Astrocyte (in vitro differentiated cells and primary cell): ENCODE measurements around the gene TUB. TPM values are rescaled to one million over a fixed set of nuclear protein-coding genes. Genes with fewer than 3 reads are reported as not detected.

ENCODE experiments used
- DNase-seq: peaks from one replicate; pipeline ENCODE4 v3.0.0-alpha.2; 2010; ENCODE audit warnings: low read depth
- FAIRE-seq: peaks from 2 replicates; lab custom pipeline; 2011; peaks lifted over from hg19 to GRCh38; lab: Jason Lieb, UNC
- H2AFZ ChIP-seq: 2 replicates; pipeline ENCODE4 v1.6.0; 2012; ENCODE audit warnings: low read depth, low read length, inconsistent platforms
- H3K27ac ChIP-seq: 2 replicates; pipeline ENCODE4 v1.5.1; 2011; ENCODE audit warnings: low read depth, low read length, inconsistent platforms
- H3K27me3 ChIP-seq: 2 replicates; pipeline ENCODE4 v1.6.0; 2011; ENCODE audit warnings: low read length, inconsistent platforms; ENCODE audit not compliant: insufficient read depth
- H3K36me3 ChIP-seq: 2 replicates; pipeline ENCODE4 v1.5.1; 2011; ENCODE audit warnings: low read length, inconsistent platforms; ENCODE audit not compliant: insufficient read depth
- H3K4me1 ChIP-seq: 2 replicates; pipeline ENCODE4 v1.5.1; 2011; ENCODE audit warnings: low read length, inconsistent platforms; ENCODE audit not compliant: insufficient read depth
- H3K4me2 ChIP-seq: 2 replicates; pipeline ENCODE4 v1.6.0; 2012; ENCODE audit warnings: low read length, inconsistent platforms
- H3K4me3 ChIP-seq: 2 replicates; pipeline ENCODE4 v1.5.1; 2011; ENCODE audit warnings: low read depth, mild to moderate bottlenecking, low read length, inconsistent platforms; ENCODE audit not compliant: insufficient read depth
- H3K79me2 ChIP-seq: 2 replicates; pipeline ENCODE4 v1.6.0; 2012; ENCODE audit warnings: mild to moderate bottlenecking, low read length, inconsistent platforms; ENCODE audit not compliant: insufficient read depth
- H3K9ac ChIP-seq: 2 replicates; pipeline ENCODE4 v1.6.0; 2012; ENCODE audit warnings: mild to moderate bottlenecking, low read length, inconsistent platforms
- H3K9me3 ChIP-seq: 2 replicates; pipeline ENCODE4 v1.5.1; 2012; ENCODE audit warnings: low read depth, mild to moderate bottlenecking, low read length, inconsistent platforms; ENCODE audit not compliant: insufficient read depth
- H4K20me1 ChIP-seq: 2 replicates; pipeline ENCODE4 v1.6.0; 2012; ENCODE audit warnings: low read length, inconsistent platforms; ENCODE audit not compliant: insufficient read depth
- H3K27ac Mint-ChIP-seq: one replicate; pipeline ENCODE4 v1.8.0; 2021; ENCODE audit warnings: mild to moderate bottlenecking, mixed read lengths; ENCODE audit not compliant: unreplicated experiment
- H3K27me3 Mint-ChIP-seq: one replicate; pipeline ENCODE4 v1.8.0; 2021; ENCODE audit warnings: low read depth, mixed read lengths; ENCODE audit not compliant: unreplicated experiment
- H3K36me3 Mint-ChIP-seq: one replicate; pipeline ENCODE4 v1.8.0; 2021; ENCODE audit warnings: low read depth, mixed read lengths; ENCODE audit not compliant: unreplicated experiment
- H3K4me1 Mint-ChIP-seq: one replicate; pipeline ENCODE4 v1.8.0; 2021; ENCODE audit warnings: low read depth, mixed read lengths; ENCODE audit not compliant: unreplicated experiment
- H3K4me3 Mint-ChIP-seq: one replicate; pipeline ENCODE4 v1.8.0; 2021; ENCODE audit warnings: mild to moderate bottlenecking, moderate library complexity, mixed read lengths; ENCODE audit not compliant: unreplicated experiment
- H3K9me3 Mint-ChIP-seq: one replicate; pipeline ENCODE4 v1.8.0; 2021; ENCODE audit warnings: mild to moderate bottlenecking, mixed read lengths; ENCODE audit not compliant: unreplicated experiment
- EZH2 ChIP-seq: IDR thresholded peaks from 2 replicates; pipeline ENCODE4 v1.6.1; 2012; ENCODE audit warnings: mild to moderate bottlenecking, low read length, inconsistent platforms; ENCODE audit not compliant: insufficient read depth
- total RNA-seq: library from RNA; stranded (reverse); gene quantifications from 2 replicates; pipeline ENCODE4 v1.2.1, GENCODE V29; 2021
- TF ChIP-seq, protein P1 (sequence below): IDR thresholded peaks from 2 replicates; pipeline ENCODE4 v1.5.1; 2011; ENCODE audit warnings: low read depth, mild to moderate bottlenecking, inconsistent platforms, low read length, moderate library complexity; ENCODE audit not compliant: insufficient read depth

TUB gene
- total RNA-seq, 1 donor from 2014 or later, result 5.7 TPM

DNA sequence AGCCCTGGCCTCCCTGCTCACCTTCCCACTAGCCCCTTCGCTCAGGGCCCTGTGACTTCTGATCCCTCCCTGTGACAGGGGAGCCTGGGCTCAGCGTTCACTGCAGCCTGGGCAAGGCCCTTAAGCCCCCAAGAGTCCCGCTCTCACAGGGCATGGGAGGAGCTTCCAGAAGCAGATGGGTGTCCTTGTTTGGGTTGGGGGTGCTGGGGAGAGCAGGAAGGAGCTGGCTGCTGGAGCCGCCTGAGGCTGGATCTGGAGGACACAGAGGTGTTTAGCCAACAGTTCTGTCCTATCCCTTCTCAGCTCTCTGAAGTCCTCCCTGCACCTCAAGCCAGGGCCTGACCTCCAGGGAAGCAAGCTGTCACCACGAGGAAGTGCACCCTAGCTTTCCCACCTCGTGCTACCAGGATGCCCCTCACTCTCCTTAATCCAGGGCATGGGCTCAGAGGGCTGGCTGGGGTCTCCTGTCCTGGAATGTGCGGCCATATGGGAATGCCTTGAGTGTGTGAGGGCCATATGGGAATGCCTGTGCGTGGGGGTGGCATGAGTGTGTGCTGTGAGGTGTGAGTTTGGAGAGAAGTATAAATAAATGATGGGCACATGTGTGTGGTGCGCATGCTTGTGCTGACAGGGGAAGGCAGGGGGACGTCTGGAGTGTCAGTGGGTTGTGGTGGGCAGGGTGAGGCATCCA is 25.0 kb upstream of the TUB start:
- no peak overlapping the region for H3K4me2 ChIP-seq
- FAIRE-seq (no peak), DNase-seq (no peak)
- no peak for TF ChIP-seq EZH2
- TF ChIP-seq, protein P1, sequence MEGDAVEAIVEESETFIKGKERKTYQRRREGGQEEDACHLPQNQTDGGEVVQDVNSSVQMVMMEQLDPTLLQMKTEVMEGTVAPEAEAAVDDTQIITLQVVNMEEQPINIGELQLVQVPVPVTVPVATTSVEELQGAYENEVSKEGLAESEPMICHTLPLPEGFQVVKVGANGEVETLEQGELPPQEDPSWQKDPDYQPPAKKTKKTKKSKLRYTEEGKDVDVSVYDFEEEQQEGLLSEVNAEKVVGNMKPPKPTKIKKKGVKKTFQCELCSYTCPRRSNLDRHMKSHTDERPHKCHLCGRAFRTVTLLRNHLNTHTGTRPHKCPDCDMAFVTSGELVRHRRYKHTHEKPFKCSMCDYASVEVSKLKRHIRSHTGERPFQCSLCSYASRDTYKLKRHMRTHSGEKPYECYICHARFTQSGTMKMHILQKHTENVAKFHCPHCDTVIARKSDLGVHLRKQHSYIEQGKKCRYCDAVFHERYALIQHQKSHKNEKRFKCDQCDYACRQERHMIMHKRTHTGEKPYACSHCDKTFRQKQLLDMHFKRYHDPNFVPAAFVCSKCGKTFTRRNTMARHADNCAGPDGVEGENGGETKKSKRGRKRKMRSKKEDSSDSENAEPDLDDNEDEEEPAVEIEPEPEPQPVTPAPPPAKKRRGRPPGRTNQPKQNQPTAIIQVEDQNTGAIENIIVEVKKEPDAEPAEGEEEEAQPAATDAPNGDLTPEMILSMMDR, result no peak
- Mint-ChIP-seq H3K9me3 (no peaks in the 10 kb centered on the region), H3K36me3 (no peaks in the 10 kb centered on the region), H3K27me3 (peaks cover 23% of the 10 kb centered on the region), H3K4me1 (no peaks in the 10 kb centered on the region), H3K27ac (no peak overlapping the region), H3K4me3 (no peak overlapping the region)
- H3K27me3 ChIP-seq, result no peaks in the 10 kb centered on the region
- no peaks in the 10 kb centered on the region for H4K20me1 ChIP-seq
- no peaks in the 10 kb centered on the region for H3K79me2 ChIP-seq
- no peak overlapping the region for H3K27ac ChIP-seq
- no peak overlapping the region for H3K4me3 ChIP-seq
- no peak overlapping the region for H2AFZ ChIP-seq
- H3K36me3 ChIP-seq, result no peaks in the 10 kb centered on the region
- H3K4me1 ChIP-seq, result no peaks in the 10 kb centered on the region
- no peak overlapping the region for H3K9ac ChIP-seq
- H3K9me3 ChIP-seq, result no peaks in the 10 kb centered on the region

DNA sequence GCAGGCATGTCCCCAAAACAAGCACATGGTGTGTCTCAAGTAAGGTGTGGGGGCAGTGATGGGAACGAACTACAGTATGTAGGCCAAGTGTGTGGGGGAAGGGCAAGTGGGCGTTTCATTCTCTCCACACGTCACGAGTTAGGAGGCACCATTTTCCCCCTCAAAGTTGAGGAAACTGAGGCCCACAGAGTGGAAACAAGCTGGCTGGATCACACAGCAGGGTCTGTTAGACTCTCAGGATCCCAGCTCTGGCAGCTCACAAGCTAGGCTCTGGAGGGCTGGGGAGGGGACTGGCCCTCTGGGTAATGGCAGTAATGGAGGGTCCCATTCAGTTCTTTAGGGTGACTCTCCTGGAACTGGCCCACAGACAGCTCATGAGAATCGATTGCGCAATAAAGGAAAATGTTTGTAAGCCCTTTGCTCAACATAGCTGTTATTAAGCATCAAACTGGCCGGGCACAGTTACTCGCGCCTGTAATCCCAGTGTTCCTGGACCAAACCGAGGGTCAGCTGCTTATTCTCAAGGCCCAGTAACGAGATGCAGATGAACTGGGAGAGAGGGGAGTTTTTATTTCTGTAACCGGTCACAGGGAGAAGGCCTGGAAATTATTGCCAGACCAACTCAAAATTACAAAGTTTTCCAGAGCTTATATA is 24.1 kb upstream of the TUB start:
- Histone ChIP-seq H3K4me2 (no peak overlapping the region), H3K4me3 (no peak overlapping the region), H3K27ac (no peak overlapping the region), H2AFZ (no peak overlapping the region), H3K36me3 (no peaks in the 10 kb centered on the region), H3K27me3 (no peaks in the 10 kb centered on the region), H3K9ac (no peak overlapping the region), H3K9me3 (no peaks in the 10 kb centered on the region), H3K4me1 (no peaks in the 10 kb centered on the region), H3K79me2 (no peaks in the 10 kb centered on the region), H4K20me1 (no peaks in the 10 kb centered on the region)
- Mint-ChIP-seq H3K36me3 (no peaks in the 10 kb centered on the region), H3K4me3 (no peak overlapping the region), H3K27ac (no peak overlapping the region), H3K27me3 (peaks cover 22% of the 10 kb centered on the region), H3K4me1 (no peaks in the 10 kb centered on the region), H3K9me3 (no peaks in the 10 kb centered on the region)
- no peak for FAIRE-seq
- DNase-seq, result peak; percentile 25
- no peak for TF ChIP-seq EZH2
- TF ChIP-seq, protein P1, result no peak

DNA sequence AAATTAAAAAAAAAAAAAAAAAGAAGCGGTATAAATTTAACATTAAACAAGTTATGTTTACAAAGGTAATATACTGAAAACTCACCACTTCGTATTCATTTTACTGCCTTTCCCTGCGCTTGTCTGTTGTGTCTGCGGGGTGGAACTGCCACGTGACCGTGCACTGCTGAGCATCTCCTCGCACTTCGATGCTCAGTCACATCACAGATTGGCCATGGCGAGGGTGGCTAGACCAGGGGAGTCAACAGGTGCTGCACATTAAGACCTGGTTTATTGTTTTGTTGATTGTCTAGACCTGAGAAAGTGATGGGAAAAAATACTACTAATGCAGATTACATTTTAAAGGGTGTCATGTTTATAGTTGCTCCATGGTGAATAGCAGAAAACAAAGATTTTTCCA is 22.8 kb upstream of the TUB start:
- Histone ChIP-seq H3K4me2 (no peak overlapping the region), H4K20me1 (no peaks in the 10 kb centered on the region), H3K27ac (no peak overlapping the region), H3K9ac (no peak overlapping the region), H3K27me3 (no peaks in the 10 kb centered on the region), H3K9me3 (no peaks in the 10 kb centered on the region), H3K79me2 (no peaks in the 10 kb centered on the region), H3K4me3 (no peak overlapping the region), H2AFZ (no peak overlapping the region), H3K36me3 (no peaks in the 10 kb centered on the region), H3K4me1 (no peaks in the 10 kb centered on the region)
- TF ChIP-seq EZH2, result no peak
- TF ChIP-seq, protein P1, result no peak
- H3K9me3 Mint-ChIP-seq, result no peaks in the 10 kb centered on the region
- H3K27me3 Mint-ChIP-seq, result peaks cover 27% of the 10 kb centered on the region
- H3K36me3 Mint-ChIP-seq, result no peaks in the 10 kb centered on the region
- DNase-seq (no peak), FAIRE-seq (no peak)
- no peak overlapping the region for H3K27ac Mint-ChIP-seq
- H3K4me3 Mint-ChIP-seq, result no peak overlapping the region
- no peaks in the 10 kb centered on the region for H3K4me1 Mint-ChIP-seq
